Adrenal gland (tissue), 12 donors: ENCODE measurements around the gene ZNF835. TPM values are rescaled to one million over a fixed set of nuclear protein-coding genes. Genes with fewer than 3 reads are reported as not detected.

Source experiments
- DNase-seq, 7 donors: peaks; one replicate each; pipeline ENCODE4 v3.0.0-alpha.2; 2019 to 2020
- H3K27ac ChIP-seq, 5 donors: fragments of 200-600 bp; sonication (generic) in 4 of 5; 1 replicate in 3 of 5; 2 replicates in 2 of 5; pipeline versions ENCODE4 v1.5.1 to v1.8.0; 2016 to 2020; ENCODE audit warnings: mild to moderate bottlenecking in 1 of 5
- H3K27me3 ChIP-seq: fragments of 200-600 bp; 2 replicates; pipeline ENCODE4 v1.8.0; 2021
- H3K36me3 ChIP-seq, 2 donors: fragments of 200-600 bp; replicated peaks in 1 of 2; 1 replicate in 1 of 2; 2 replicates in 1 of 2; pipeline versions ENCODE4 v1.5.1 to v1.8.0; 2018 to 2022
- H3K4me1 ChIP-seq, 2 donors: fragments of 200-600 bp; replicated peaks in 1 of 2; 1 replicate in 1 of 2; 2 replicates in 1 of 2; pipeline versions ENCODE4 v1.5.1 to v1.8.0; 2018 to 2021
- H3K4me3 ChIP-seq, 4 donors: fragments of 200-600 bp; sonication (generic) in 3 of 4; one replicate each; pipeline ENCODE4 v1.5.1; 2016 to 2018
- H3K9me3 ChIP-seq, 3 donors: fragments of 200-600 bp; sonication (generic) in 1 of 3; replicated peaks in 1 of 3; 1 replicate in 2 of 3; 2 replicates in 1 of 3; pipeline versions ENCODE4 v1.5.1 to v1.8.0; 2016 to 2021
- CTCF ChIP-seq, 6 experiments: fragments of 450-650 bp in 4 of 6; fragments of 200-600 bp in 2 of 6; sonication (generic) in 1 of 6; IDR thresholded peaks; 1 replicate in 5 of 6; 2 replicates in 1 of 6; pipeline versions ENCODE4 v1.5.1 to v1.8.0; 2016 to 2021; ENCODE audit warnings: antibody characterized with exemption in 6 of 6, mild to moderate bottlenecking in 2 of 6, moderate library complexity in 1 of 6
- POLR2A ChIP-seq, 2 donors: fragments of 450-650 bp; IDR thresholded peaks; one replicate each; pipeline ENCODE4 v1.6.1; 2017; ENCODE audit warnings: antibody characterized with exemption in 2 of 2, mild to moderate bottlenecking in 2 of 2, moderate library complexity in 1 of 2
- WGBS, 4 donors: extraction: QIAGEN DNeasy Blood & Tissue Kit in 2 of 4; methylation state at CpG; one replicate each; pipeline versions ENCODE4 v1.1.5 to v1.1.7; 2013 to 2017; 5-methylcytosine and 5-hydroxymethylcytosine counted together
- intact Hi-C, 2 donors: fragments of 100-400 bp; cut with DNase I; formaldehyde crosslinking; loops; one replicate each; pipeline versions ENCODE4 v1.14.1 to v1.15.0; 2022 to 2023
- polyA plus RNA-seq, 3 donors: library from polyadenylated mRNA; stranded (reverse); fragments of 200-250 nt in 2 of 3; fragments of 350-450 nt in 1 of 3; fragmentation: Illumina TruSeq in 1 of 3; extraction: RNeasy Lipid Tissue Mini Kit (QIAGEN cat#74804) in 1 of 3; gene quantifications; one replicate each; pipeline ENCODE4 v1.2.3, GENCODE V29; 2013 to 2014
- total RNA-seq, 9 donors: library from RNA; depleted of rRNA in 4 of 9; stranded (reverse); fragments of >200 nt in 4 of 9; fragments of 120-200 nt in 1 of 9; fragmentation: NEBNext Ultra II Directional in 1 of 9; extraction: Animal tissue kit (Norgen Biotek cat#: 25700) in 1 of 9; gene quantifications; one replicate each; pipeline versions ENCODE4 v1.1.0 to v1.2.4, GENCODE V29; 2013 to 2023
- donor health status: healthy with polysubstance abuse.
- donor health status: Bipolar disorder and iron deficiency.
- donor health status: DM: yes; HTN: yes; CAD: no.
- donor health status: DM: no; HTN: no; CAD: no.
- donor health status: DM: no; HTN: no; CAD: no.
- donor health status: DM: yes; HTN: yes; CAD: no.

Gene ZNF835
- total and polyA plus RNA-seq, 12 donors: 0.30 to 37.5 (median 3.8) TPM

GRCh38 chr19:56710437-56710836 is 38.9 kb upstream of the ZNF835 start:
- Histone ChIP-seq H3K9me3 (no peaks in the 10 kb centered on the region), H3K27ac (no peak overlapping the region), H3K4me1 (no peaks in the 10 kb centered on the region), H3K4me3 (no peak overlapping the region), H3K36me3 (no peaks in the 10 kb centered on the region), H3K27me3 (no peaks in the 10 kb centered on the region)
- intact Hi-C loops: no loop called here
- TF ChIP-seq CTCF (IDR thresholded peaks at IDR 0.05): no peak
- TF ChIP-seq POLR2A (IDR thresholded peaks at IDR 0.05): no peak
- WGBS, 4 donors: 12 to 28% (median 16%) methylated on average over 1 of the region's 1 CpG
- no peak for DNase-seq

DNA sequence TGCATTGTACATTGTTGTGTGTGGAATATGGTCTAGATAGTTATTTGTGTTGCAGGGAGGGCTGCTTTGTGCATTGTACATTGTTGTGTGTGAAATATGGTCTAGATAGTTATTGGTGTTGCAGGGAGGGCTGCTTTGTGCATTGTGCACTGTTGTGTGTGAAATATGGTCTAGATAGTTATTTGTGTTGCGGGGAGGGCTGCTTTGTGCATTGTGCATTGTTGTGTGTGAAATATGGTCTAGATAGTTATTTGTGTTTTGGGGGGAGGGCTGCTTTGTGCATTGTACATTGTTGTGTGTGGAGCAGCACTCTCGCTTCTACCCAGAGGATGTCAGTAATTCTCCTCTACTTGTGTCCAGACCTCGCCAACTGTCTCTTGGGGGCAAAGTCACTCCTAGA is 36.3 kb upstream of the ZNF835 start:
- Histone ChIP-seq H3K9me3 (no peaks in the 10 kb centered on the region), H3K36me3 (no peaks in the 10 kb centered on the region), H3K27ac (no peak overlapping the region), H3K4me3 (no peak overlapping the region), H3K4me1 (no peaks in the 10 kb centered on the region), H3K27me3 (no peaks in the 10 kb centered on the region)
- intact Hi-C loops: no loop called here
- DNase-seq: no peak
- WGBS, 4 donors: 57 to 69% (median 64%) methylated on average over 3 of the region's 3 CpGs
- TF ChIP-seq CTCF (IDR thresholded peaks at IDR 0.05) (no peak), POLR2A (IDR thresholded peaks at IDR 0.05) (no peak)

GRCh38 chr19:56705939-56706338 is 34.4 kb upstream of the ZNF835 start:
- 29 to 47% (median 37%) methylated on average over 1 of the region's 1 CpG for WGBS, 4 donors
- H3K9me3 ChIP-seq: no peaks in the 10 kb centered on the region
- H3K27ac ChIP-seq: no peak overlapping the region
- H3K4me3 ChIP-seq: no peak overlapping the region
- no peaks in the 10 kb centered on the region for H3K27me3 ChIP-seq
- TF ChIP-seq CTCF (IDR thresholded peaks at IDR 0.05) (no peak), POLR2A (IDR thresholded peaks at IDR 0.05) (no peak)
- no peaks in the 10 kb centered on the region for H3K4me1 ChIP-seq
- no peaks in the 10 kb centered on the region for H3K36me3 ChIP-seq
- DNase-seq: no peak
- intact Hi-C loops: no loop called here

DNA sequence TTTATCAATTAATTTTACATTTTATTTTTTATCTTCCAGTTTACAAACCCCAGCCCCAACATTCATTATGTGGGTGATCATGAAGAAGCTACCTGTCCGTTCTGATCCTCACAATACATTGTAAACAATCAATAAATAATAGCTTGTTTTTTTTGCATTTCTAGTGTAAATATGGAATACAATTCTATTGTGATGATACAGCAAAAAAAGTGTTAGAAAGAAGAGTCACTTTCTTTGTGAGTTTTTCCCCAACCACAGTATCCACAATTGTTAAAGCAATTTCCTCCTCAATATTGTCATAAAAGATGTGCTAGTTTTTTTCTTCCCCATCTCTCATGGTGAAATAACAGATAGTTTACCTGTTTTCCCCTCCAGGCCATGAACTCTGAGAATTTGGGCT is 30.3 kb upstream of the ZNF835 start:
- H3K36me3 ChIP-seq: no peaks in the 10 kb centered on the region
- WGBS, 4 donors: 33 to 54% (median 41%) methylated on average over 1 of the region's 1 CpG

More for the DNA sequence above, 30.3 kb upstream of the ZNF835 start:
- H3K27ac ChIP-seq: no peak overlapping the region
- H3K4me1 ChIP-seq: no peaks in the 10 kb centered on the region
- no peaks in the 10 kb centered on the region for H3K9me3 ChIP-seq
- DNase-seq: no peak
- H3K4me3 ChIP-seq: no peak overlapping the region
- no peaks in the 10 kb centered on the region for H3K27me3 ChIP-seq
- intact Hi-C loops: no loop called here
- TF ChIP-seq CTCF (IDR thresholded peaks at IDR 0.05): no peak
- no peak for TF ChIP-seq POLR2A (IDR thresholded peaks at IDR 0.05)
